T-helper 2 cell treated with Interferon-gamma antibody and Interleukin-4, amounts not matched to agents 100 ng/mL and 5 ng/mL, for 36 hours (primary cell): Measurements from ENCODE around the gene TRERF1. TPM values are rescaled to one million over a fixed set of nuclear protein-coding genes. Genes with fewer than 3 reads are reported as not detected.
"Not testable (repeated sequence)": the region's sequence is repeated elsewhere in the genome, so short reads cannot be mapped to it uniquely, and the experiment has no call there.

Source experiments
- intact Hi-C: fragments of 100-400 bp; cut with micrococcal nuclease; formaldehyde crosslinking; loops from one replicate; pipeline ENCODE4 v1.15.1; 2023
- total RNA-seq: library from RNA; stranded (reverse); gene quantifications from 2 replicates; pipeline ENCODE4 v1.2.3, GENCODE V29; 2022

TRERF1 gene
- total RNA-seq, 1 donor from 2014 or later, result 19.7 TPM

DNA sequence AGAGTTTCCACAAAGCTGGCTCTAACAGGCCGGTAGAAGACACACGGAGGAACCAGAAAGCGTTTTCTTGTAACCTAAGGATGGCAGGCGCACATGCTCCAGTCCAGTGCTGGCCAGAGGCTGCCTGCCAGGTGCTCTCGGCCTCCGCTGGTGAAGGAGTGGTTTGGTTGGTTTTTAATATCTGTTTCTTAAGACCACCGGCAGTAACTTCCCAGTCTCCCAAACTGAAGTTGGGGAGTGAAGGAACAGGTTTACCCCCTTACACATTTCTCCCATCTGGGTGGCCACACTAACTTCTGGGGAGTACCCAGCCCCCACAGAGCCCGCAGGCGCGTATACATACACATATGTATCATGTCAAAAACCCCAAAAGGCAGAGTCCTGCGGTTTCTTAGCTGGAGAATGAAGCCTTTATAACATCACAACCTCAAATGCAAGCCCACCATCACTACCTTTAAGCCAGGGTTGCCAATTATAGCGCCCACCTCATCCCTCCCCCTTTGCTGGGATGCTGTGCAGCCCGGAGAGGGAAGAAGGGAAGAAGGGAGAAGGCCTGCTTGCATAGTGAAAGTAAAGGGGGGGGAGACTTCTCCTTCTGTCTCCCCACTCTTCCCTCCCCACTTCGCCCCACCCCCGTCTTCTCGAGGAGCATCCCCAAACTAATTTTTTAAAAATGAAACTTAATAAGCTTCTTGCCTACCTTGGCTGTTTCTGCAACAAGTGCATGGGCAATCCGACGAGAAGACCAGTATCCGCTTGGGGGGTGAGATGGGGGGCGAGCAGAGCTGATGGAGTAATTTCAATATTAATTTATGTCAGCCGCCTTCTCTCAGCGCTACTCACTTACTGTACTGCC lies 1.0 kb downstream of the TRERF1 start:
- intact Hi-C loops, result loop anchor here (1.0 to 5.0 kb wide), 5 partner anchors 33 to 296 kb away; partner anchors contain the start of genes MRPS10 and TBCC

DNA sequence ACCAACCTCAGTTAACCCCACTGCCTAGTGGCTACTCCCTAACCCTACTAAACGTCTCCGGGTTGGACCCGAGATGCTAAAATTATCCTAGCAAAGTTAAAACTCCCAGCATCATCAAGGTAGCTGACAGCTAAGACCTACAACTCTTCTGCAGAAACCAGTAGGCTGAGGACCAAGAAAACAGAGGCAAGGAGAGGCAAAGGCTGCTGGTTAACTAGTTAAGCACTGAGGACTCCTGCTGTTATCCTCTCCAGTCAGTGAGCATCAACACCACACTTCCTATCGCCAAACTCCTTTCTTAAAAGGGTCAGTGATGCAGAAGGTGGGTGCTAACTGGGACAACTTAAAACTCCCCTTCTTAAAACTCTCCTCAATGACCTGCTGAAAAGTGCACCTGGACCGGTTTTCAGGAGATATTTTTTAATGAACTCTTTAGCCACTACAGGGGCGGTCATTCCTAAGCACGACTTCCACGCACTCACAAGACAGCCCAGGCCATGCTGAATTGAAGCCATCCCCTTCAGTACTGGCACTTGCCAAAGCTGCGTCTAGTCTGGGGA lies 1.7 kb downstream of the TRERF1 start:
- intact Hi-C loops, result loop anchor here (1.0 to 5.0 kb wide), 5 partner anchors 33 to 296 kb away; partner anchors contain the start of genes MRPS10 and TBCC

DNA sequence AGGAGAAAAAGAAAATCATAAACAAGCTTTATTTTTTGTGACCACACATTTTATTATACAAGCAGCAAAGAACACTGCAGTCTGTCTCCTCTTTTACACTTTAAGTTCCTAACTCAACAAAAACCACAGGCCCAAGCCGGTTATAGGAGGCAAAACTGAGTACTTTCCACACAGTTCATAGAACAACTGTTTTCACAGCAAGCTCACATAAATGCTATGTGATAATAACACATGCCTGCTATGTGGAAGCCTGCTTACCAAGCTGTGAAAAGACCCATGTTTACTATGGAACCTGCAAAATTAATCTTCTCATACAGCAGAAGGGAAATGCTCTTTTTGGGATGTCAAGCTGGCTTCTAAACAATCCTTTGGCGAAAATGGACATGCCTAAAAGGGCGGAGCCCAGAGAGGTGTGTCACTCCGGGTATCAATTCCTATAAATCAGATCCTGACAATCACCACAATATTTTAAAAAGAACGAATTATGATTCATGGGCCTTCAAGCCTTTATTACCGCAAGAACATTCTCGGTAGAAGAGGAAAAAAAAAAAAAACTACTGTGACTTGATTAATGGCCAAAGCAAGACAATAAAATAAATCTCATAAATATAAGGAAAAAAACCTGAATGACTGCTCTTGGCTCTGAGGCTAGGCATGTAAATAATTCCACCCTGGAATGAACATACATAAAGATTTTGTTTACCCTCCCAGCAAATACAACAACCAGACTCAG lies 2.6 kb downstream of the TRERF1 start:
- intact Hi-C loops, result no loop called here

DNA sequence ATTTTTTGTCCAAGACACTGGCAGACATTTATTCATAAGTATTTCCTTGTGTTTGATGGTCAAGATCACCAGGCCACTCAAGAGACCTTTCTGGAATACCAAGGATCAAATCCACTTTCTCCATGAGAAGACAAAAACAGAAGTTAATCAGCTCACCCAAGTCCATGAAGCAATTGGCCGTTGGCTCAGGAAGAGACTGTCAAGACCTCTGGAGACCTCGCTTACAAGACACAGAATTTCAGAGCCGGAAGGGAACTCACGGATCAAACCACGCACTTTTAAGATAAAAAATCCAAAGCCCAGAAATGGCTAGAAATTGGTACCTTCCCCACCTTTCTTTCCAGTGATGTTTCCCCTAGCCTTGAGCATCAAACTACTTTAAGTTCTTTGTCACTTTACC lies 3.3 kb downstream of the TRERF1 start:
- intact Hi-C loops, result no loop called here

DNA sequence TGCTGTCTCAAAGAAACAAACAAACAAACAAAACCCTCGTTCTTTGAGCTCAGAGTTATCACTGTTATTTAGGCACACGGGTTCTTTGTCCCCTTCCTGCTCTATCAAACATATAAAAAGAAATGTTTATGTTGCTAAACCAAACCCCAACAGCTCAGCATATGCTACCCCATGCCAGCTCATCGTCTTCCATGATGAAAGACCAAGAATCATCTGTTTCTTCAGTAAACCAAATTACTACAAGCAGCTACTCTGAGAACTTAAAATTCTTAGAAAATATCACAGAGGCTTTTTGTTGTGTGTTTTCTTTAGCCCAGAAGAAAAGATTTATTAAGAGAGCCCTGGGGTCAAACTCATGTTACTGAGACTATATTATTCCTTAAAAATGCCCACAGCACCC lies 4.7 kb downstream of the TRERF1 start:
- intact Hi-C loops, result no loop called here

DNA sequence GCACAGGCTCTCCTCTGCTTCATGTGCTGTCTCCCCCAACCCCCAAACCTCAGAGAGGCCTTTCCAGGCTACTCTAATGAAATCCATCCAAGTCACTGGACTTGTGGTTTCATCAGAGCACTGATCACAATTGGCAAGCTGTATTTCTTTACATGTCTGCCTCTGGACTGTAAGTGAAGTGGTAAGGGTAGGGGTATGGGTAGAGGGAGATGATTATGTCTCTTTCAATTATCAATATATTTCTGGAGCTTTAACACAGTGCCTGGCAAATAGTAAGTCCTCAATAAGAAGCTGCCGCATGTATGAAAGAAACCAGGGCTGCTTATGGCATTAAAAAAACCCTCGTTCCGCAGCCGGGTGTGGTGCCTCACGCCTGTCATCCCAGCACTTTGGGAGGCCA lies 5.4 kb downstream of the TRERF1 start:
- intact Hi-C loops, result no loop called here

DNA sequence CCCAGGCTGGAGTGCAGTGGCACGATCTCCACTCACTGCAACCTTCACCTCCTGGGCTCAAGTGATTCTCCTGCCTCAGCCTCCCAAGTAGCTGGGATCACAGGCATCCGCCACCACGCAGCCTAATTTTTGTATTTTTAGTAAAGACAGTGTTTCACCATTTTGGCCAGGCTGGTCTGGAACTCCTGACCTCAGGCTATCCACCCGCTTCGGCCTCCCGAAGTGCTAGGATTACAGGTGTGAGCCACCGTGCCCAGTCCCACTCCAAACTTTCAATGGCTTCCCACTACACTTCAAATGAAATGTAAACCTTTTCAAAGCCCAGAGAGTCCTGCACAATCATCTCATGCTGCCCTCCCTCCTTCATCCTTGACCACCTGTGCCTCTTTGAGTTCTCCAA lies 5.8 kb downstream of the TRERF1 start:
- intact Hi-C loops, result not testable (repeated sequence)

DNA sequence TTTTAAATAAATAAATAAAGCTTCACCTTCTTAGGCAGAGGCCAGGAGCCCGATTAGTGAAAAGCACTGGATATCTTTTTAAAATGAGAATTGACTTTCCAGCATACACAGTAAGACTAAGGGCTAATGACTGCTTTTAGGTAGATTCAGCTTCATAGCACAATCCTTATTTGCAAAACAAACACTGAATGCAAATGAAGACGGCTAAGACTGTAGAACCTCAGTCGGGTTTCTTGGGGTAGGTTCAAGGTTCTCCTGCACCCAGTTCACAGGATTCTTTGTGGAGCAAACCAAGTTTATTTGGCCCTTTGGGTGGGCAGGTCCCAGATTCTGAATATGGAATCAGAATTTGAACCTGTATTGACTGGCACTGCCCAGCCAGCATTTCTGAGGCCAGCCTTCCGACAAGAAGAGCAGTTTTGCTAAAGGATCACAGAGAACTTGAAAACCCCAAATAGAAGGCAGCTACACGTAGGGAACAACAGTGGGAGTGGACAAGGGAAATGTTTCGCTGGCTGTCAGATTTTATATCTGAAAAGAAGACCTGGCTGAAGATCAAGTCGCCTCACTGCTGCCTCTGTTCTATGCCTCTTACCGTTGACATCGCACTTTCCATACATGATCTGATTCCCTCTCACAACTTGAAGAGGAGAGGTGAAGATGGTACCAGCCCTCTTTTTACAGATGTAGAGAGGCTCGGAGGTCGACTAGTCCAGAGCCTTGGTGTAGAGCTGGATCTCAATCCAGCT lies 8.2 kb downstream of the TRERF1 start:
- intact Hi-C loops, result no loop called here

DNA sequence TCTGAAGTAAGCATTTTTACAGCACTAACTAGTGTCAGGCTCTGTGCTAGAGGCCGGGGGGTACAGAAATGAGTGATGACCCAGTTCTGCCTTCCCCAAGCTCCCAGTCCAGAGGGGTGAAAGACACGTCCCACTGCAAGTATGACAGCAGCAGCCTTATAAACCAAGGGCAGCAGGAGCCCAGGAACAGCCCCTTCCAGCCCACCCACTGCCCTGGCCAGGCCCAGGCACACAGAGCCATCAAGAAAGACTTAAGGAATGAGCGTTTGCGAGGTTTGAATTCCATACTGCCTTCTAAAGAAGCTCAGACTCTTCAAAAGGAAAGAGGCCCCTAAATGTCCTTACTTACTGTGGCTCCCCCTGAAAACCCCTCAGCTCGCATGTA lies 10.0 kb downstream of the TRERF1 start:
- intact Hi-C loops, result no loop called here

DNA sequence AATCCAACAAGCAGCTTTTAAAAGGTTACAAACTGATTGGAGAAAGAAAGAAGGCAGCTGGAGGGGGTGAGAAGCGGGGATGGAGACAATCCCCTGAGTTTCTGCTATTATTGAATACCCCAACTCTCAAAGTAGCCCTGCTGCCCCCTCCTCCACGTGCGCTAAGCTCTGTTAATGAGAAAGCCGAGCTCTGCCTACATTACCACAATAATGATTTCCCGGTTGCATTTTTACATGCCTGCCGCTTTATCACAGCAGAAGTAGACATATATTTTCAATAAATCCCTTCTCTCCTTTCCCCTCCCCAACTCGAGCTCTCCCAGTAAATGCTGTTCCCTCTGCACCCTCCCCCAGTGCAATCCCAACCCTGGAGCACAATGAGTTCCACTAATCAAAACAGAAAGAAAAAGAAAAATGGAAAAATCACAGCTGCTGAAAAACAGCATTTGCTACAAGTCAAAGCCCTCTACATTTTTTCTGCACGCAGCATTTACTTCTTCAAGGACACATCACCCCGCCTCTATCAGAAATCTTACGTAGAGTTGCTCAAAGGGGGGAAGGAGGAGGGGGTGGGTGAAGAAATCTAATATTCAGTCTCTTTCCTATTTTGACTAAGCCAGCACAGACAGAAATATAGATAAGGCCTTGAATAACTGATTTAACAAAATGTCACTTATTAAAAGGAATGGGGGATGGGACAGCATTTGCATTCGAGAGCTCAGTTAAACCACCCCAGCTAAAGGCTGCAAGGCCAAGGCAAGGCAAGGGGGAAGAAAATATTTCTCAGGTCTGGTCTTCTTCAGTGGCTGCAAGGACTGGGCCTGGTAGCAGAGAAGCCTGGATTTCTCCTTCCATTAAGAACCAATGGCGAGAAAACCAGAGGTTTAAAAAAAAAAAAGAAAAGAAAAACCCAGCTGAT lies 10.7 kb downstream of the TRERF1 start:
- intact Hi-C loops, result no loop called here

DNA sequence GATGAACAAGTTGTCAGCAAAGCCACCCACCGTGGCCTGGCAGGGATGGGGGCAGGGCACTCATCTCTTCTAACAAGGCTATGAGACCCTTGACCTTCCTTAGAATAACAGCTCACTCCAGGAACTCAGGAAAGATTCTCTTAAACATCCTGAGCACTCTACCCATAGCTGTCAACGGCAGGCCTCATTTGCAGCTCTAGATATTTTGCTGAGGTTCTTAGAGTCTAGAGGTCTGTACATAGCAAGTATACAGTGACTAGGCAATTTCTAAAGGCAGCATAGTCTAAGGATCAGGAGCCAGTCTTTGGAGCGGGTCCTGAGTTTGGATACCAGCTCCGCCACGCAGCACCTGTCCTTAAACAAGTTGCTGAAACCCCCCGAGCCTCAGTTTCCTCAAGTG lies 11.7 kb downstream of the TRERF1 start:
- intact Hi-C loops, result no loop called here

DNA sequence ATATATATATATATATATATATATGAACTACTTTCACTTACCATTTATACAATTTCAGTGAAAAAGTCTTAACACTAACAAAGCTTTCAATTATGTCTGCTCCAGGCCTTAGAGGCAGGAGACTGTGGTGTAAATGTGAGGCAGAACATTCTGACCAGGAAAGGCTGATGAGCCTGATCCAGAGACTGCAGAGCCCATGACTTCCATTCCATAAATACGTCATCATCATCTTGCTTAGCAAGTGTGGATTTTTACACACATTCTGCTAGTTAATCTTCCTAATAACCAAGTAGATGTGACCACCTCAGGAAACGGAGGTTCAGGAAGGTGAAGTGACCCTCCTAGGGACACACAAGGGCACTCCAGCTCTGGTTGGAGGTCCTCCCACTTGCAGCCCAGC lies 14.9 kb downstream of the TRERF1 start:
- intact Hi-C loops, result no loop called here

DNA sequence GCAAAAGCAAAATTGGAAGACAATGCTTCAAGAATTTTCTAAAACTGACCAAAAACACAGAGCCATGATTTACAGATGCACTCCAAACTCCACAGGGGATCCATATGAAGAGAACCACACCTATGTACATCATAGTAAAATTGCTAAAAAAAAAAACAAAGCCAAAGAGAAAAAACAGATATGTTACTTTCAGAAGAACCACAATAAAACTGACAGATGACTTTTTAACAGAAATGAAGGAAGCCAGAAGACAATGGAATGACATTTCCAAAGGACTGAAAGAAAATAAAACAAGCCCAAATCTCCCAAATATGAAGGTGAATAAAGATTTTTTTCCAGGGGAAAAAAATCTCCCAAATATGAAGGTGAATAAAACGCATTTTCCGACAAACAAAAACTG lies 17.5 kb downstream of the TRERF1 start:
- intact Hi-C loops, result no loop called here

DNA sequence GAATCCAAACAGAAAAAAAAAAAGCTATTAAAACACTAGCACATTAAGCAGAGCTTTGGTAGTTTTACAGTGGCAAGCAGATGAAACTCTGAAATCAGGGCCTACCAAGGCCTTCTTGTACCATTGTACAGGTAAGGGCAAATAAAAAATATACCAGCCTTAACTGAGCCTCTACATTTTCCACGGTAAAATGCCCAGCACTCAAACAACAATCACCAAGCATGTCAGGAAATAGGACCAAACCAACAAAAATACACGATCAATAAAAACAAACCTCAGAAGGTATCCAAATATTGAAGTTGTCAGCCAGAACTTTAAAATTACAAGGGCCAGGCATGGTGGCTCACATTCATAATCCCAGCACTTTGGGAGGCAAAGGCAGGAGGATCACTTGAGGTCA lies 18.3 kb downstream of the TRERF1 start:
- intact Hi-C loops, result no loop called here

DNA sequence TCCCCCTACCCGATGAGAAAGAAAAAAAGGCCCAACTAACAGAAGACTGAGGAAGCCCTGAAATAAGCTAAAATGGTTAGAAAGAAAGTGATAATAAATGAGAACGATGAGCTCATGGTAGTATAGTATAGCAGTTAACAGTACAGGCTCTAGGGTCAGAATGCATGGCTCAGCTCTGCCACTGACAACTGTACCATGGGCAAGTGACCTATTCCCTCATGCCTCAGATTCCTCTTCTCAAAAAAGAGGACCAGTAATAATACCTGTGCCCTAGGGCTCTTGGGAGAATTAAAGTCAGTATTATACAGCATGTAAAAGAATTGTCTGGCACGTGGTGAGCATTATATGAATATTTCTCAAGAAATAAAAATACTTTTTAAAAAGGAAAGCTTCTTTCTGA lies 19.8 kb downstream of the TRERF1 start:
- intact Hi-C loops, result no loop called here

DNA sequence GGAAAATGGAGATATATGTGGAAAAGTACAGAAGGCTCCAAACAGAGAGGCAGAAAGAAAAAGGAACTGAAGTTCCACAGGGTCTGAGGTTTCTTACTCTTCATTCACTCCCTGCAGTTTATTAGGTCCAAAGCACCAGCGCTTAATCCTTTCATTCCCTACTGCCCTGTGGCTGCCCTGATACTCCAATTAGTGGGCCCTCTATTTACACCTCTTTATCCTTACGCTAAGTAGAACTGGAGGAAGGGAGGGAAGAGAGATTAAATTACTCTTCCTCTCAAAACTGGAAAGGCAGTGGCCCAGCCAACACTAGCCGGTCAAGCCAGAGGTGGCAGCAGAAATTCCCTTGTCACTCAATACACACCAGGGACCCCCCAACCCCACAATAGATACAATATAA lies 20.4 kb downstream of the TRERF1 start:
- intact Hi-C loops, result no loop called here

DNA sequence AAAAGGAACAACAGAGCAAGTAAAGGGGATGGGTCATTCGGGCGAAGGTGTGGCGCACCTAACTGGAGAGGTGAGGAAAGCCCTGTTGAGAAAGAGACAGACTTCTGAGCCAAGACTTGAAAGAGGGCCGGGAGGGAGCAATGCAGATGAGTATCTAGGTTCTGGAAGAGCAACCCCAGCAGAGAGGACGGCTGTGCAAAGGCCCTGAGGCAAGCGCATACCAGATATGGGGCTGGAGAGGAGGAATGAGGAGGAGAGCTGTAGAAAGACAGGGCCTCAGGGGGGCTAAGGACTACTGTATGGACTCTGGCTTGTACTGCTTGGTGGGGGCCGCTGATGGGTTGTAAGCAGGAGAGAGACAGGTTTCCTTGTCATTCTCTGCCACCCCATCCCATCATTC lies 21.9 kb downstream of the TRERF1 start:
- intact Hi-C loops, result no loop called here

DNA sequence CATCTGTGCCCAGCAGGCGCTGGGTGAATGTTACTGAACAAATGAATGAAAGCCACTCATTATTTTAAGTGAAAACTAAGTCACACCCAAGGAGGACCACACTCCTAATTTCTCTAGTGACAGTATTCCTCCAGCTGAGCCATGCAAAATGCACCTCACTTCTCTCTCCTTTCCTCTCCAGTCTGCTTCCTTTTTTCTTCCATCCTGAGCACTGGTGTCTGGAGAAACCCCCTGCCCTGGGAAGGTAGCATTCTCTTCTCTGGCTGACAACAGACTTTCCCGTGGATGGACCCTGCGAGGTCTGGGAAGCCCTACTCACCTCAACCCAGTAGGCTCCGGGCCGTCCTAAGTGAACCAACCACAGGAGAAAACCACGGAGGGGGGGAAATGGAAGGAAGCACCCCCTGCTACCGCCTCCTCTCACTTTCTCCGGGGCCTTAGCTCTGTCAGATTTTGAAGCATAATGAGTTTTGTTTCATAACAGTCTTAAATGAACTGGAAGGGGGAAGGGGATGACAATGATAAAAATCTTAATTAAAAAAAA lies 22.6 kb downstream of the TRERF1 start:
- intact Hi-C loops, result no loop called here

DNA sequence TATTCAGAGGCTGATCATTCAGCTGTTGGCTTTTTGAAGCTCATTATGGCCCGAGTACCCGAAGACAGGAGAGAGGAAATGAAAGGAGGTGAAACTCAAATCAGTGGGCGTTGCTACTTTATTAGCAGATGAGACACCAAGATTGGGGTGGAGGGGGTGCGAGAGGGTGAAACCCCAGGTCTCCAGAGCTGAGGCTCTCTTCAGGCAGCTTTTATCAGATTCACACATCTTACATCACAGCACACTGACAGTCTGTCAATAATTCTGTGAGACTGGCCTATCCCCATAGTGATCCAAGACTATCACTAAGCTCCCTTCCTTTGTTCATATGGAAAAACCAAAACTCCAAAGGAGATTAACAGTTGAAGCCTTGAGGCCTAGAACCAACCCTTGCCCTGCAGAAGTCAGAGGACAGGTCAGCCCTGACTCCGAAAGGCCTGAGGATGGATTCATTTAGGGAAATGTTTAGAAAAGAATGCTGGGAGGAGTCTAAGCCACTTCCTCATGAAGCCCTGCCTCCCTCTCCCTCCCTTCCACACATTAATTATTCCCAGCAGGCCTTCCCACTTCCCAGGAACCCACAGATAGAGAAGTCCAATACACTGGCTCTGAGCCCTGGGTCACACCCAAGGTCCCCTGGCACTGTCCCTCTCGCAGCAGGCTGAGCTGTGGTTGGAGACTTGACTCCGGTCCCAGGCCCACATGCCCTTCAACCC lies 23.2 kb downstream of the TRERF1 start:
- intact Hi-C loops, result no loop called here

DNA sequence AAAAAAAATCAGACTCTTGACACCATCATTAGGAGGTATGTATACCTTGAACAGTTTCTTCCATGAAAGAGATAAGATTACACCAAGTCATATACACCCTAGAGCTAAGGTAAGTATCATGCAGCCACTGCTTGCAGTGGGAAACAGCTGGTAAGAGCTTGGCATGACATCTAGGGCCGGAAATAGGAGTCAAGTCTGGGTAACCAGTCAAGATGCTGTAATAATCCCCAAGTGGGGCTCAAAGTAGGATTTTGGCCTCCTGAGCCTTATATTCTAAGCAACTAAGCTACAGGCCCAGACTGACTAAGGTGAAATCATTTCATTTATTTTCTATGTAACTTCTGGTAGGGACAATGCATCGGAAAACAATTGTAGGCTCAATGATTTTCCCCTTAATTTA lies 23.9 kb downstream of the TRERF1 start:
- intact Hi-C loops, result no loop called here
